ENCODE measurements around the gene IMMP2L.
"Not testable (repeated sequence)": the region's sequence is repeated elsewhere in the genome, so short reads cannot be mapped to it uniquely, and the experiment has no call there.

IMMP2L gene

DNA sequence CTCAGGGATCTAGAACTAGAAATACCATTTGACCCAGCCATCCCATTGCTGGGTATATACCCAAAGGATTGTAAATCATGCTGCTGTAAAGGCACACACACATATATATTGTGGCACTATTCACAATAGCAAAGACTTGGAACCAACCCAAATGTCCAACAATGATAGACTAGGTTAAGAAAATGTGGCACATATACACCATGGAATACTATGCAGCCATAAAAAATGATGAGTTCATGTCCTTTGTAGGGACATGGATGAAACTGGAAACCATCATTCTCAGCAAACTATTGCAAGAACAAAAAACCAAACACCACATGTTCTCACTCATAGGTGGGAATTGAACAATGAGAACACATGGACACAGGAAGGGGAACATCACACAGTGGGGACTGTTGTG lies 56.9 kb downstream of the IMMP2L start:
- DNase-seq, result not testable (repeated sequence)

DNA sequence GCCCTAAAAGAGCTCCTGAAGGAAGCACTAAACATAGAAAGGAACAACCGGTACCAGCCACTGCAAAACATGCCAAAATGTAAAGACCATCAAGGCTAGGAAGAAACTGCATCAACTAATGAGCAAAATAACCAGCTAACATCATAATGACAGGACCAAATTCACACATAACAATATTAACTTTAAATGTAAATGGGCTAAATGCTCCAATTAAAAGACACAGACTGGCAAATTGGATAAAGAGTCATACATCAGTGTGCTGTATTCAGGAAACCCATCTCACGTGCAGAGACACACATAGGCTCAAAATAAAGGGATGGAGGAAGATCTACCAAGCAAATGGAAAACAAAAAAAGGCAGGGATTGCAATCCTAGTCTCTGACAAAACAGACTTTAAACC lies 60.5 kb downstream of the IMMP2L start:
- DNase-seq, result not testable (repeated sequence)

DNA sequence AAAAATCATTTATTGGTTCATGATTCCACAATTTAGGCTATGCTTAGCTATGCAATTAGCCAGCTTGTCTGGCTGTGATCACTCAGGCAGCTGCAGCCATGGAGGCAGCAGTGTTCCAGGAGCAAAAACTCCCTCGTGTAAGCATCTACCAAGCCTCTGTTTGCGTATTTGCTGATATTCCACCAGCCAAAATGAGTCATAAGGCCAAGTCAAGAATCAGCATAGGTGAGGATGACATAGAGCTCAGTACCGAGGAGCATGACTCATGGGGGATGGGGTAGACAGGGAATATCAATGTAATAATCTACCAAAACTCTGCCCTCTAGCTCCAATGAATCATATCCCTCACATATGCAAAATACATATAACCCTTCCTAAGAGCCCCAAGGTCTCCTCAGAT lies 63.3 kb downstream of the IMMP2L start:
- DNase-seq, result no peak

DNA sequence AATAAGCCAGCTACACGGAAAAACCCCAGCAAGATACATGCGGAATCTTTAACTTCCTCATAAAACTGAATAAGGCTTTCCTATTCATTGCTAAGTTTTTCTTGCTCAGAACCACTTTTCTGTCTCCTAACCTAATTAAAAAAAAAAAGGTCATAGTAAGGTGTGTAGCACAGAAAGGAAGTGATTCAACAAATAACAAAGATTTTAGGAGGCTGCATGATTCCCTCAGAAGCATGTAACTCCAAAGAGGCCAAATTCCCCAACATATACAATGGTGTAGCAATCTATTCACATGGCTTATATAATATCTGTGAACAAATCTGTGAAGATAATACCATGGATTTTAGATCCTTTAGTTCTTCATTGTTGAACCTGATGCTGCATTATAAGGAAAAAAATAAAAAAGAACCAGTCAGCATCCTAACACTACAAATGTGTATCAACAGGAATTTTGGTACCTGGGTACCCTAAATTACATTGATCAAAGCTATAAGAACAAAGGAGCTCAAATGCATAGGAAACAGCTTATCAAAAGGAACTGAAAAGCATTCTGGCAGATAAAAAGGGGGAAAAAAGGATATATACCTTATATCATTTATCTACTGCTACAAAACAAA lies 63.8 kb downstream of the IMMP2L start:
- no peak for DNase-seq

DNA sequence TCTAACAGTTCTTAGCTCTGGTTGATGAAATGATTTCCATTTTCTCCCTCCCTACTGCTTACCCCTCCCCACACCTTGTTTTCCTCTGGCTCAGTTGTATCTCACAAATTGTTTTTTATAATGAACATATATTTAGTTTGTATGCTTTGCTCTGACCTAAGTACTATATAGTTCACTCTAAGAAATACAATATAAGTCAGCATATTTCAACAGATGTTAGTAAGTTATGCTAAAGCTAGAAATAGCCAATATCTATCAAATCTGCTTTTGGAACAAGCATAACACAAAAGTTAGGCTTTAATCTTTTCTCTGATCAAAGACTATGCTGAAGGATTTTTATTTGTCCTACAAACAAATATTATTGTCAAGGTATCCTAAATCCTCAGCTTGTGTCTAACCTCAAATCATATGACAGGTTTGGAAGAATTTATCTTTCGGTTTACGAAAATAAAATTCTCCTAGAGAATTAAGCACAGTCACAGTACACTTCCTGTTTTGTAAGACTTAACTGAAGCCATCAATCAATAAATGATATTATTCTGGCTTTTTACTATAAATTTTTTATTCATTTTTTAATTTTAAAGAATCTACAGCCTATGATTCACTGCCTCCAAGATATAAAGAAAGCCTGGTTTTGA lies 67.0 kb downstream of the IMMP2L start:
- no peak for DNase-seq

DNA sequence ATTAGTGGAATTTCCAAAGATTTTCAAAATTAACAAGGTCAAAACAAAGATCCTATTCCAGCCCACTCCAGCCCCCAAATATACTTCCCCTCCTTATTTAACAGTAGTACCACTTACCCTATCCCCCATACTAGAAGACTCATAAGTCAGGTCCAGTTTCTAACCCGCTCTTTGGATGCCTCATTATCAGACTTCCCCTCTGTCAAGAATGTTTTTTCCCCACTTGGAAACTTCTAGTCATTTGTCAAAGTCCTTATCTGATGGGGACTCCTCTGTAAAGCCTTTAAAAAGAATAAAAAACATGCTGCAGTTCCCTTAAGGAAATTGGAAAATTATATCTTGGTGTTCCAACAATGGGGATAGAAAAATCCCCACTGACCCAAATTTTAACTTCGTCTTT lies 70.1 kb downstream of the IMMP2L start:
- DNase-seq, result no peak

DNA sequence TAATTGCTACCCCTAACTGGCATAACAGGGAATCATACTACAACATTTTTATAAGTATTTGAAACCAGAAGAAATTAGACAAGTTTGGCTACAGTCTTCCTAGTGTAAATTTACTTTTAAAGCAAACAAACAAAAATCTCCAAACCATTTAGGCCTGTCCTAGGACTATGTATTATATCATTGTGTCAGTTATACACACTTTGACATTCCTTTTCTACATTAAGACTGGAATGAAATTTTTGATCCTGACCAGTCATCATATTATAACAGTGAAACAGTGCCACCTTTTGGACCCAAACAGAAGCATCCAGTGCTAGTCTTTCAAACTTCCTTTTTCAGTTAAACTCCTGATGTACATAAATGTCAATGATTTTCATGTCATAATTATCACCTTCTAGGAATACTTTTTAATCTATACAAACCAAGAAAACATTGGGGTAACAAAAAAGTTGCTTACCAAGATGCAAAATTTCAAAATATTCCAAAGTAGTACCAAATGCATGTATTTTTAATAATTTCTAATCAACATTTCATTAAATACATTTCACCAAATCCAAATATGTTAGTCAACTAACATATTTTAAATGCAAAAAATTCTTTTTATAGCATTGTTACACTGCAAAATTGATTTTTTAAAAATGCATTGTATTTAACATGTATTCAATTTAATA lies 75.7 kb downstream of the IMMP2L start:
- peak; percentile 85 for DNase-seq

DNA sequence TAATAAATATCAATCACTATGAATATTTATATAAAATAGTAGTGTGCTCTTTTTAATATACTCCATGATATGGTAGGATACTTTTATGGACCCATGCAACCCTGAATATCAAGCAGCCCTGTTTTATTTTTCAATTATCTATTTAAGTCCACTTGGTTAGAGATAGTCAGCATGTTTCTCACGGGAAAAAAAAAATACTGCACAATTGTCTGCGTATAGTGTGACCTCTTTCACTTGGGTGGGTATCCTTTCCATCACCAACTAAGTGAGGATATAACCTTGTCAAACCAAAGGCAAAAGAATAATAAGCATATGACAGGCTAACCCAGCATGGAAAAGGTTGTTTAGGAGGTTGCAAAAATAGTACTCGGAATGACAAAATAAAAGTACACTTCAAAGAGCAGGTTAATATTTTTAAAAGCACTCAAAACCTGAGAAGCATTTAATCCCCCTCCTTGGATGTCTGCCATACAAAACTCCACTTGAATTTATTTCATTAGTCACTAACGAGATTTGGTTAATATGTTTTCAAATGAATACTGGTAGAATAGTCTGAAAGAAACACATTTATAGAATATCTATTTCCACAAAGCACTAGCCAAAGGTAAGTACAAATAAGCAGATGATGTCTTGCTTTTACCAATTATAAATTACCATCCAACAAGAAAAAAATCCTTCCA lies 76.5 kb downstream of the IMMP2L start:
- no peak for DNase-seq

DNA sequence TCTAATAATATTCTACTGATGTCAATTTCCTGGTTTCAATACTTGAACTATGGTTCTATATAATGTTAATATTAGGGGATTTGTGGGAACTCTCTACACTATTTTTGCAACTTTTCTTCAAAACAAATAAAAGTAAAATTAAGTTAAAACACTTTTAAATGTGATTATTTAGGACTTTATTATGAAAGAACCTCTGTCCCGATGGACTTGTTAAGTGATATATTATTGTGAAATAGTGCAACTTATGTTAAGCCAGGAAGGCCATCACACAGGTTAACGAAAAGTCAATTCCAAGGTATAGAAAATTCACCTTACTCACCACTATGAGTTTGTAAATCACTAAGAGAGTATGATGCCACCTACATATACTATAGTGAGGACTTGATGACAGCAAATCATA lies 79.2 kb downstream of the IMMP2L start:
- no peak for DNase-seq

DNA sequence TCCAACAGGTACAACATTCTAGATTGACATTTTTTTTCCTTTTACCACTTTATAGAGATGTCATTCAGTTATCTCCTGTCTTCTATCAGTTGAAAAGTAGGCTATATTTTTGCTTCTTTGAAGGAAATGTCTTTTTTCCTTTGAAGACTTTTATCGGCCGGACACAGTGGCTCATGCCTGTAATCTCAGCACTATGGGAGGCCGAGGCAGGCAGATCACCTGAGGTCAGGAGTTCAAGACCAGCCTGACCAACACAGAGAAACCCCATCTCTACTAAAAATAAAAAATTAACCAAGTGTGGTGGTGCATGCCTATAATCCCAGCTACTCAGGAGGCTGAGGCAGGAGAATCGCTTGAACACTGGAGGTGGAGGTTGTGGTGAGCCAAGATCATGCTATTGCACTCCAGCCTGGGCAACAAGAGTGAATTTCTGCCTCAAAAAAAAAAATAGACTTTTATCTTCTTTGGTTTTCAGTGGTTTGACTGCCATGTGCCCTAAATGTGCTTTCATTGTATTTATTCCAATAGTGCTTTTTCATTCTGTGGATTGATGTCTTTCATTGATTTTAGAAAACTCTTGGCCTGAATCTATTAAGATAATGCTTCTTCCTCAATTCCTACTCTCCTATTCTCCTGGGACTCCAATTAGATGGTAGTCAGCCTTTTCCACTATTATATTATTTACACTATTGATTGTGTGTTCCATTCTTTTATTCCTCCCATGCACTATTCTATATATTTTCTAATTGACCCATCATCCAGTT lies 84.6 kb downstream of the IMMP2L start:
- DNase-seq, result no peak

DNA sequence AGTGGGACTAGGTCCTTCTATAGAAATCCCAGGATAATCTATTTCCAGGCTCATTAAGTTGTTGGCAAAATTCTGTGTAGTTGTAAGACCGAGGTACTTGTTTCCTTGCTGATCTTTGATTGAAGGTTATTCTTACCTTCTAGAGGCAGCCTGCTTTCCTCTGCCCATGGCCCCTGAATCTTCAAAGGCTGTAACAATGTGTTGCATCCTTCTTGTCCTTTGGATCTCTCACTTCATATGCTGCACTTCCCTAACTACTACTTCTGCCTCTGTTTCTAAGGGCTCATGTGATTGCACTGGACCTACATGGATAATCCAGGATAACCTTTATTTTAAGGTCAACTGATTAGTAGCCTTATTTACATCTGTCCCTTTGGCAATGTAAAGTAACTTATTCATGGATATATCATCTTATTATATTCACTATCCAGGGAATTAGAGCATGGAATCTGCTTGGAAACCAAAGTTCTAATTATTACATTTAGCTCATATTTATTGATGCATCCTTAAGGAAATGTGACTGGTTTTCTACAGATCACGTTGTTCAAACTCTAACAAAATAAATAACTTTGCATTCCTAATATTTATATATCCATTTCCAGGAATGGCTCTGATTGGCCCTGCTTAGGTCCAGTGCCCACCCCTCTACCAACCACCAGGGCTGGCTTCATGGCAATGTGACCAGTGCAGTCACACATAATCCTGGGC lies 85.6 kb downstream of the IMMP2L start:
- DNase-seq, result no peak

DNA sequence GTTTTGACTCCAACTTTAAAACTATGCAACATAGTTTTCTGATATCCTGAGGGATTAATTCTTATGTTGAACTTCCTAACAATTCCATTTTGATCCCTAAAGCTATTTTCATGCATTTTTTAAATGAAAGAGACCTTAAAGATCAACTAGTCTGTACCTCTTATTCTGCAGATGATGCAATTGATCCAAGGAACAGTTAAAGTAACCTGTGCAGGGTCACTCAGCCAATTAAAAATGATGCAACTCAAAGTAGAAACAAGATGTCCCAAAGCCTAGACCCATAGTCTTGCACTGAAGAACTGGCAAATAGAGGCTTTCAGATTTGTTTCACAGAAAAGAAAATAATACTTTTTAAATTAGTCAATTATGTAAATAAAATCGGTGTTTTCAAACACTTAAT lies 86.3 kb downstream of the IMMP2L start:
- DNase-seq, result no peak

DNA sequence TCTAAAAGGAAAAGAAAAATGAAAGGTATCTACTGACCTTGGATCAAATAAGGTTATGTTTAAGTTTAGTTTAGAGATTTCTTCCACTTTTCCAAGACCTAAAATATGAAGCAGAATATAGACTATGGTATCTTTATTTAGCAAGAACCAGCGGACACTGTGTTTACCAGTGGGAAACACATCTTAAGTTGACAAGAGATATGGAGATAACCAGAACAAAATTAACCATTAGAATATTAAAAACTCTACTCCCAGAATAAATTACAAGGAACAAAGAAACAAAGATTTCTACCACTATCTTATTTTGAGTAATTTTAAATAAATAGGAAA lies 86.9 kb downstream of the IMMP2L start:
- no peak for DNase-seq

DNA sequence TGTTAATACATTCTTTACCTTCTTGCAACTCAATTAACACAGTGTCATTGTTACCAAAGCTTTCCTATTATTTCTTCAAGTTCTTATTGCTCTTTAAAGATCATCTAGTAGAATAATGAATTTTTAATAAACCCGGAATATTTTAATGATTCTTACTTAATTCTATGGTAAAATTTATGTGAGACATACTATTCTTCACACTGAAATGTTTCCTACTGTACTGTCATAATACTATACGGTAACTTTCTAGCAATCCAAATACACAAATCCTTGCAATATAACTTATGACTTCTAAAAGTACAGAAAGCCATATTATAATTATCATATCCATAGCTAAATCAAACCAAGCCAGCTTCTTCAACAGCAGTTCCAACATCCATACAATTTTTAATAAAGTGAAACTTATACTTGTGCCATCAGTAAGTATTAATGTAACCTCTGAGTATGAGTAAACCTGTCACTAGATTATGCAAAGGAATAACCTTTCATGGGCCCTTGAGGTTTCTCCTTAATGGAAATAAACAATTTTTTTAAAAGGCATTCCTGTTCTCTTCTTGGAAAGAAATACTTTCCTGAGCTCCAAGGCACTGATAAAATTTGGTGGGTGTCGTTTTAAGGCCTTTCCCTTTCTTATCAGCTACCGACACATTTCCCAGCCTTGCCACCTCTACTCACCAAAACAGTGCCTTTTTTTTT lies 87.4 kb downstream of the IMMP2L start:
- peak; percentile 86 for DNase-seq

DNA sequence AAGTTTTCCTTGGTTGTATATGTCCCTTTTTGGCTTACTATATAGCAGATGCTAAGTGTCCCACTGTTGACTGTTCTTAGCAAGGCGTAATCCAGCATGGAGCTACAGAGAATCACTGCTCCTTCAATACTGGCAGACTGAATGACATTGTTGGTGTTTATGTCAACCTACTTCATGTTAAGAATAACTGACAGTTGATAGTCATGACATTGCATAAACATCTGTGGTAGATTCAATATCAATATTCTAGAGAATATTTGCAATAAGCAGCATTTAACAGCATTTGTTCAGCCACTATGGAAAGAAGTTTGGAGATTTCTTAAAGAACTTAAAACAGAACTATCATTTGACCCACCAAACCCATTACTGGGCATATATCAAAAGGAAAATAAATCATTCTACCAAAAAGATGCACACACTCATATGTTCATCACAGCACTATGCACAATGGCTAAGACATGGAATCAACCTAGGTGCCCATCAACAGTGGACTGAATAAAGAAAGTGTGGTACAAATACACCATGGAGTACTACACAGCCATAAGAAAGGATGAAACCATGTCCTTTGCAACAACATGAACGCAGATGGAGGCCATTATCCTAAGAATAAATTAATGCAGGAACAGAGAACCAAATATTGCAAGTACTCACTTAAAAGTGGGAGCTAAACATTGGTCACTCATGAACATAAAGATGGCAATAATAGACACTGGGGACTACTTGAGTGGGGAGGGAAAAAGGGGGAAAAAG lies 88.7 kb downstream of the IMMP2L start:
- no peak for DNase-seq

DNA sequence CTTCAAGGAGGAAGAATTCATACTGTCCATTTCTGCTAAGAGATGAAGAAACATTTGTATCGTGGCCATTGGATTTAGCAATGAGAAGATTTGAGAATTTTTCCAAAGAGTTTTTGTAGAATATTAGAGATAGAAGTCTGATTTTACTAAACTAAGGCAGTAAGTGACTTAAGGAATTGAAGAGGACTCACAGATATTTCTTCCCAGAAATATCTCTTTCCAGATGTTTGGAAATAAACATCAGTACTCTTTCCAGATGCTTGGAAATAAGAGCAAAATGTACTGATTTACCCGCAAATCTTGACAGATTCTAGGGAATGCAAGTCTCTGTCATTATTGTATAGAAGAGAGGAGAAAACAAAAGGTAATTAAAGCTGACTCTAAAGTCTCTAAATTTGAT lies 91.3 kb downstream of the IMMP2L start:
- DNase-seq, result no peak

DNA sequence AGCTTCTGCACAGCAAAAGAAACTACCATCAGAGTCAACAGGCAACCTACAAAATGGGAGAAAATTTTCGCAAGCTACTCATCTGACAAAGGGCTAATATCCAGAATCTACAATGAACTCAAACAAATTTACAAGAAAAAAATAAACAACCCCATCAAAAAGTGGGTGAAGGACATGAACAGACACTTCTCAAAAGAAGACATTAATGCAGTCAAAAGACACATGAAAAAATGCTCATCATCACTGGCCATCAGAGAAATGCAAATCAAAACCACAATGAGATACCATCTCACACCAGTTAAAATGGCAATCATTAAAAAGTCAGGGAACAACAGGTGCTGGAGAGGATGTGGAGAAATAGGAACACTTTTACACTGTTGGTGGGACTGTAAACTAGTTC lies 92.4 kb downstream of the IMMP2L start:
- not testable (repeated sequence) for DNase-seq

DNA sequence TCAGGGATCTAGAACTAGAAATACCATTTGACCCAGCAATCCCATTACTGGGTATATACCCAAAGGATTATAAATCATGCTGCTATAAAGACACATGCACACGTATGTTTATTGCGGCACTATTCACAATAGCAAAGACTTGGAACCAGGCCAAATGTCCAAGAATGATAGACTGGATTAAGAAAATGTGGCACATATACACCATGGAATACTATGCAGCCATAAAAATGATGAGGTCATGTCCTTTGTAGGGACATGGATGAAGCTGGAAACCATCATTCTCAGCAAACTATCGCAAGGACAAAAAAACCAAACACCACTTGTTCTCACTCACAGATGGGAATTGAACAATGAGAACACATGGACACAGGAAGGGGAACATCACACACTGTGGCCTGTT lies 96.5 kb downstream of the IMMP2L start:
- DNase-seq, result not testable (repeated sequence)

DNA sequence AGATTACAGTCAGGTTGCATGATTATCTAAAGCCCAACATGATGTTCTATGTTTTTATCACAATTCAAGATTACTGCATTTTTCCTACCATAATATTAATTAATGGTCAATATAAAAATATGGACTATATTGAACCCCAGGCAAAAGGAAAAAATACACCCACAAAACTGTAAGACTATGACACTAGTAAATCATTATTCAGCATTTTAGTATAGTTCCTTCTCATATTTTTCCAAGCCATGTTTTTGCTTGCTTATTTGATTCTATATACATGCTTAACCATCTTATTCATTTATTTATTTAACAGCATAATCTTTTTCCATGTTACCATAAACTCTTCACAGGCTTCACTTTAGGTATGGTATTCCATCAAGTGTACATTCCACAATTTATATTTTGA lies 101.6 kb downstream of the IMMP2L start:
- DNase-seq, result no peak

DNA sequence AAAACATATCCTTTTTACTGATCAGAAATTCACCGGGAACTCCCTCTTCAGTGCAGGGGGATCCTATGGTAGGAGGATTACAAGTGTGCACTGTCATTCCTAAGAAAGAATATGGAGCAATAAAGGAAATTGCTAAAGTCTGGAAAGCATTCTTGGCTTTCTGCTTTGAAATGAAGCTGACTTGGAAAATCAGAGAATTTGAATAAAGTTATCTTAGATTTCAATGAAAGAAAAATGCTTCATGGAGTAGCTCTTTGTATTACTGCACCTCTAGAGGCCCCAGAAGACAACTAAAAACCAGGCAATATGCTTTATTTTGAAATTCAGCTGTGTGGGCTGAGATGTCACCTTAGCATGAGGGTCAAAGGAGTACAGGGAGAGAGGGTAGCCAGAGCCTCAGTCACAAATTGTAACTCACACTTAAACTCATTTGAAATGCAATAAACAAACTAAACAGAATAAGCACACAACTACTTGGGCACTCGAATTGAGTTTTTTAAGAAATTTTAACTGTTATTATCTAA lies 102.5 kb downstream of the IMMP2L start:
- DNase-seq, result no peak

Measured in hematopoietic multipotent progenitor cell treated with erythropoietin and hydrocortisone succinate and interleukin-3 and kit ligand, for 6 days (in vitro differentiated cells).